HG03108 (cell line): Measurements from ENCODE around the gene COLQ.
"Not testable (repeated sequence)": the region's sequence is repeated elsewhere in the genome, so short reads cannot be mapped to it uniquely, and the experiment has no call there.

Source experiments
- ATAC-seq: cut with Tn5 transposase; IDR thresholded peaks from one replicate; pipeline ENCODE4 v1.9.1; 2021; ENCODE audit warnings: moderate library complexity; ENCODE audit not compliant: unreplicated experiment

Gene COLQ

DNA sequence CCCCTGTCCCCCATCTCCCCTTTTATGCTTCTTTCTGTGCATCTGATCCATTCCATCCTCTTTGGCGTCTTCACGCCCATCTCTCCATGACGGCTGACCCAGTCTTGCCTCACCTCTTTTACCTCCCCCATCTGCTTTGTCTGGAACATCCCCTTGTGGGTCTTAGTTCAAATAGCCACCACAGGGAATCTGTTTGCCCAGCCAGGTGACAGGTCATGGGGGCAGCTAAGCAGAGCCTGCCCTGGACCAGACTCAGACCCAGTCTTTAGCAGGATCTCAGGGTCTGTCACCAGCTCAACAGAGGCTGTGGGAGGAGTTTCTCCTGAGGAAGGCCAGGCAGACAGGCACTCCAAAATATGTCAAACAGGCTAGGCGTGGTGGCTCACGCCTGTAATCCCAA, 28.1 kb downstream of the COLQ start:
- no peak for ATAC-seq

DNA sequence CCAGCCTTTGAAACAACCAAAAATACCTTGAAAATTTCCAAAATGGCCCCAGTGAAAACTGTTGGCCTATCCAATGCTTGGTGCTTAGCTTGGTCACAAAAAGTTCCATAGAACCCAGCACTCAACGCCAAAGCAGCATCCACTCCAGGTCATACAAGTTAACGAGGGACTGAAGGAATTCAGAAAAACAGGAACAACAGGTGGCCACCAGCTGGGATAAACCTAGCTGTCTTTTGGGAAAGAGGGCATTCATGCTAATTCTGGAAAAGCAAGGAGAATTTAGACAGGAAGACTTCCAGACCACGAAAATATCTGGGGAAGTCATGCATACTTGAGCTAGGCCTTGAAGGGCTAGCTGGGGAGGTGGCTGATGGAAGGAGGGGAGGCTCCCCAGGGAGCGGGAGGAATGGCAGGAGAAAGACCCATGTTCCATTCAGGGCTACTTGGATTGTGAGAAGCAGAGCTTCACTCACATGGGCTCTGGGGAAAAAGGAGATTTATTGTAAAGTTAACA, 28.6 kb downstream of the COLQ start:
- ATAC-seq: no peak

DNA sequence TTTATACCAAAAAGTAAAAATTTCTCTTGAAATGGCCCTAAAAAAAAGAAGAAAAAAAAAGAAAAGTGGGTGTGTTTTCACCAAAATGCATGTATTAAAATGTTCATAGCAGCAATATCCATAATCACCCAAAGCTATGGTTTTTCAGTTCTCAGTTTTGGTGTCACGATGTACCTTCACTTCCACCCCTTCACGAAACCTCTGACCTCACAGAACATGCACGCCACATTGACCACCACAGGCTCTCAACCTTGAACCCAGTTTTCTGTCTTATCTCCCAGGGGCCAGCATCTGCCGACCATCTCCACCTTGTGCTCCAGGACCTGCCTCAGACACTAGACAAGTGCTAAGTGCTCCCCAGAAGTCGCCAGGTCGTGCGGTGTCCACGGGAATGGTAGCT, 30.4 kb downstream of the COLQ start:
- ATAC-seq: no peak

DNA sequence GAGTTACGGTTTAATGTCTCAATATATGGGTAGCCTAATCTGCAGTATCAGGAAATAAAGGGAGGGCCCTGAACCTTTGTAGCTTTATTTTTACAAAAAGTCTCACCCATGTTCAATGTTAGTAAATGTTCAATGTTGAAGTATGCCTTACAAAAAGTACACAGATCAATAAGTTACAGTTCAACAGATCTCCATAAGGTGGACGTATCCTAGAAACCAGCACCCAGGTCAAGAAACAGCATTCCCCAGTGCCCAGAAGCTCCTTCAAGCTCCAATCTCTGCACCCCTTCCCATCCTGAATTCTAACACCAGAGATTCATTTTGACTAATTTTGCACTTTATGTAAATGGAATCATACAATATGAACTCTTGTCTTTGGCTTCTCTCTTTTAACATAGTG, 31.3 kb downstream of the COLQ start:
- ATAC-seq: no peak

DNA sequence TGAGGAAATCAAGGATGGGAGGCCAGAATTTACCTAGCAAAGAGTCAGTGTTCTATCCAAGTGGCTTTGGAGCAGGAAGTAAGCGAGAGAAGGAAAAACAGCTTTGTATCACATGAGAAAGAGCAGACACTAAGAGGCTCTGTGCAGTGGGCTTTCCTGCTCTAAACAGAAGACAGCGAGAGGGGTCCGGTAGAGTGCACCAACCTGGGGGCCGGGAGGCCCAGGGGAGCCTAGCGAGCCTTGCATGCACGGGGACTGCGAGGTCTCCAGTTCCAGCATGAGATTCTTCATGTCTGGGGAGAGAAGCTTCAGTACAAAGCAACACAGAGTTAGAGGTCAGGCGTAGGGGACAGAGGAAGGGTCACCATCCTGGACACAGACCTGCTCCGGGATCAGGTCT, 33.5 kb downstream of the COLQ start:
- ATAC-seq: no peak

DNA sequence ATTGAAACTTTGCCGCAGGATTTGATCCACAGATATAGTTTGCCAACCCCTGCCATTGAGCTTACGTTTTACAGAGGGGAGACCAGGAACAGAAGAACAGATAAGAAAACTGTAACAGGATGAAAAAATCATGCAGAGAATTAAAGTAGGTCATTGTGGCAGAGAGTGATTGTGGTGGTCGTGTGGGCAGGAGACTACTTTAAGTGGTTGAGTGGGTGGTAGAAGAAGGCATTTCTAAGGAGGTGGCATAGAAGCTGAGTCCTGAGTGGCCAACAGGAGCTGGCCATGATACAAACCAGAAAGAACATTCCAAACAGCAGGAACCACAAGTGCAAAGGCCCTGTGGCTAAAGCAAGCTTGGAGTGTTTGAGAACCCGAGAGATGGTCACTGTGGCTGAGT, 34.5 kb downstream of the COLQ start:
- no peak for ATAC-seq

DNA sequence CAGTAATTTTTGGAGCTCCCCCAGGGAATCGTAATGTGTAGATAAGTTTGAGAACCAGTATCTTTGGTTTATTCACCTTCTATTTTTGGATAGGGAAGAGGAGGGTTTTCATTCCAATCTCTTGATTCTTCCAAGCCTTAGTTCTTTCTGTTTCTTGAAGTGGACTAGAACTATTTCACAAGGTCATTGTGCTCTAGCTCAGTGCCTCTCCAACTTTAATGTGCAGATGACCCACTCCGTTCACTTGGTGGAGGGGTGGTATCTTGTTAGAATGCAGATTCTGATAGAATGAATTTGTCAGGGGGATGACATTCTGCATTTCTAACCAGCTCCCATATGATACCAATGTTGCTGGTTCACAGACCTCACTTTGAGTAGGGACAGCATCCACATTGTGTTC, 35.5 kb downstream of the COLQ start:
- no peak for ATAC-seq

DNA sequence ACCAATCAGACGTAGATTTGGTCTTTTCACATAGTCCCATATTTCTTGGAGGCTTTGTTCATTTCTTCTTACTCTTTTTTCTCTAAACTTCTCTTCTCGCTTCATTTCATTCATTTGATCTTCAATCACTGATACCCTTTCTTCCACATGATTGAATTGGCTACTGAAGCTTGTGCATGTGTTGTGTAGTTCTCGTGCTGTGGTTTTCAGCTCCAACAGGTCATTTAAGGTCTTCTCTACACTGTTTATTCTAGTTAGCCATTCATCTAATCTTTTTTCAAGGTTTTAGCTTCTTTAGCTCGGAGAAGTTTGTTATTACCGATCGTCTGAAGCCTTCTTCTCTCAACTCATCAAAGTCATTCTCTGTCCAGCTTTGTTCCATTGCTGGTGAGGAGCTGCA, 37.0 kb downstream of the COLQ start:
- ATAC-seq: not testable (repeated sequence)

DNA sequence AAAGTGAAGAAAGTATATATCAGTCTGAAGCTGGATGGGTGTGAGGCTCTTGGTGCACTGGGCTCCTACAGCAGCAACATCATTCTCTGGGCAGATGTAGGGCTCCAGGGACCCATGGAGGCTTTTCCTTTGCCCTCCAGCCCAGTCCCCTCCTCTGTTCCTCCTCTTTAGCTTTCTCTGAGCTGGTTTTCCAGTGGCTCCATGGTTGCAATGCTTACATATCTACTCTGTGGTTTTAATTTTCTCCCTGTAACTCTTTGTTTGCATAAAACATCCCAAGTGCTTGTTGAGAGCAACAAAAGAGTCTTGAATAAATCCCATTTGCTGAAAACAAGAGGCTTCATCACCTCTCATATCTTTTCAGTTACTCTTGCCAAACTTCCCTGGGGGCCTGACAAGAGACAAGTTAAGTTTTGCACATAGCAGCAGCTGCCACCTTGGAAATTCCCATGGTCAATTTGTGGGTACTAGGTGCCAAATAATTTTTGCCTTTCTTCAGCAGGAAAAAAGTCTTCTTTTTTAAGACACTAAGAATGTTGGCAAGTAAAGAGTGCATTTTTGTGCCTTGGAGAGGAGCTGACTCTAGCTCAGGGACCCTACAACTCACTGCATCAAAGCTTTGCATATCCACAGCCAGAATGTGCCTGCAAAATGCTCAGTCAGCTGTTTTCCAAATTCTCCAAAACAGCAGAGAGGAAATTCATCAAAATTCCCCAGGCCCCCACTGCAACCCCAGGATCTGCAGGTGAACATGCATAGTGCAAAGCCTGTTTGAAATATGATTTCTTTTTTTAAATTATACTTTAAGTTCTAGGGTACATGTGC, 41.9 kb downstream of the COLQ start:
- ATAC-seq: no peak

DNA sequence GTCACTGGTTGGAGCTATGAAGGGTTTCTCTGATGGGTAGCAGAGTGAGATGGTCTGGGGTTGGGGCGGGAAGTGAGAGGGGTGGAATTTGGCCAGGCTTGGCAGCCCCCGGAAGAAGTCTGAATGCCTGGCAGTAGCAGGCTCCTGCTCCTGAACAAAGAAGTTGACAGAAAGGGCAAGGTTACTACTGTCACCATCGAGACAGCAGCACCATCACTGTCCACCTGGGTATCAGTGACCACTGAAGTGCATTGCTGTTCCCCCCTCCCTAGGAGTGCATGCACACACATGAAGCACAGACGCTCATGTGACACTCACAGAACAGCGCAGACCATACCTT, 42.9 kb downstream of the COLQ start:
- no peak for ATAC-seq

DNA sequence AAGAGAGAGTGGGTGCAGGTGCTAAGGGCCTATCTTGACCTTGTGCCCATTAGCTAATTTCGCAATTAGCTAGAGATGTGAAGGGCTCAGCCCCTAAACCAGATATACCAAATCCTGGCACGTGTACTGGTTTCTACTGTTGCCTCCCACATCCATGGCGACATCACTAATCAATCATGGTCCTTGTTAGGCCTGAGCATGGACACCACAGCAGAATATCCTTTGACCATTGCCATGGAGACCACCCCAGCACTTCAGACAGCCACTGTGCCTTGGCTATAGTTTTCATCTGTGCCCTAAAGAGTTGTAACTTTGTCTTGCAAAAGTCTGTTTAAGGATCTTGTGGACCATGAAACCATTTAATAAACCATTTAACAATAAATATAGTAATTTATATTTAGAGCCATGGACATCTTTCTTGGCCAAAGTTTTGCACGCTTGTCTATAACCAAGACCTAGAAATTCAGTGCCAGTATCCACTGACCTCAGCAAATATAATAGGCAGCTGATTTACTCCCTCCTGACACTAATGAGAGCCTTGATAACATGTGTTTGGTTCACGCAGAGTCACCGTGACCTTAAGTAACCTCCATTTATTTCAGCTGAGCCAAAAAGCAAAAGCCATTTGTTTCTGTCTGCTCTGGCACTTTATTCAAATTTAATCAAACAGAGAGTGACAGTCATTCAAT, 43.4 kb downstream of the COLQ start:
- no peak for ATAC-seq

DNA sequence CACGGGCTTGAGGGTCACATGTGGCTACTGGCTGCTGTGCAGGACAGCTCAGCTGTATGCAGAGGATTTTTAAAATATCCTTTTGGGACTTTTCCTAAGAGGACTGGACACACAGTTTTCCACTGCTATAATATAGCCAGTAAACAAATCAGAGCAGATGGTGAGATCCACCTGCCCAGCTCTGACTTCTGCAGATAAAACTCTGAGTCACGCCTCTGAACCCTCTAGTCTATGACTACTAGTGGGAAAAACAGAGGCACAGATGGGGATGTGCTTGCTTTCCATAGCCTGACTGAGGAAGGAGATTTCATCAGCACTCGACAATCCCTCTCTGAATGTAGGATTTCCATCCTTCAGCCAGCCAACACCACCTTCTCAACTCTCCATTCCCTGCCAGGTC, 45.1 kb downstream of the COLQ start:
- no peak for ATAC-seq

DNA sequence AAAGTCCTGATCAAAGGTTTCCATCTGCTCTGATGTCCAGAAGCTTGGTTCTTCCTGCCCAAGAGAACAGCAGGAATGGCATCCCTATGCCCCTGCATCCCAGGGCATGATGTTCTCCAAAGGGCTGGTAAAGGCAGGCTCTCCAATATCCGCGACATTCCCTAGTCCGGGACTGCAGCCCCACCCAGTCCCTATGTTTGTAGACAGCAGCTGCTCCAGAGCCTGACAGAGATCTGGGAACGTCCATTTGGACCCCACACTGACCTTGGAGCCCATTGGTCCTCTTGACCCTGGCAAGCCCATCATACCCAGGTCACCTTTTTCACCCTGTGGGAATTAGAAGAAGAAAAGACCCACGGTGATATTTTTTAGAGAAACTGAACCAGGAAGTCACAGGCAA, 46.3 kb downstream of the COLQ start:
- ATAC-seq: no peak

DNA sequence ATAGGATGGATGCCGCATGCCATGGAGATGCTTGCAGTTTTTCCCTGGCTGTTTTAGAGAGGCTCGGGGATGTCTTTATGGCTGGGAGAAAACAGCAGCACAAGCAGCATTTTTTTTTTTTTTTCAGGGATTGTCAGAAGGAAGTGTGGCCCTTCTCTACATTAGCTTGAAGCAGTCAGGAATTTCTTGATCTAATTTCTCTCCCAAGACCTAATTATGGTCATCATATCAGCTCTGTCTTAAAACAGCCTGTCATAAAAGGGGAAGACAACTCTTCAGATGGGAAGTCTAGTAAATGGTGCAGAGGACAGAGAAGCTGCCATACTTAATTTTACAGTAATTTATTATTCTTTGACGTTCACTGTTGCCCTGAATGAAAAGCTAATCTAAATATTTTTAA, 49.6 kb downstream of the COLQ start:
- no peak for ATAC-seq

DNA sequence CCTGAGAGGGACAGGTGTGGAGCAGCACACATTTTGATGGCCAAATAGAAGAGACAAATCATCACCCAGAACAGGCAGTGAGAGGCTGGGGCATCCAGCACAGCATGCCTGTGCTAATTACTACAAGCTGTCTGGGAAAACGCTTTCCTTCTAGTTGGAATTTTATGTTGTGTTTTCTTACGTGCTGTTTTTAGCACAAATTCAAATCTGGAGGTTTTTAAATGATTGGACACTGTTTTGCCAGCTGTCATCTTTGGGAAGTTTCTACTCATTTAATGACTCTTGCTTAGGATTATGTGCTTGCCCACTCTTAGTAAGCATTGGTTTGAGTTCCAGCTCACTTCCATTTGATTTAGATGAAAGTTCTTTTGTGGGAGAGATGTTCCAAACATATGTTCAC, 50.7 kb downstream of the COLQ start:
- no peak for ATAC-seq

DNA sequence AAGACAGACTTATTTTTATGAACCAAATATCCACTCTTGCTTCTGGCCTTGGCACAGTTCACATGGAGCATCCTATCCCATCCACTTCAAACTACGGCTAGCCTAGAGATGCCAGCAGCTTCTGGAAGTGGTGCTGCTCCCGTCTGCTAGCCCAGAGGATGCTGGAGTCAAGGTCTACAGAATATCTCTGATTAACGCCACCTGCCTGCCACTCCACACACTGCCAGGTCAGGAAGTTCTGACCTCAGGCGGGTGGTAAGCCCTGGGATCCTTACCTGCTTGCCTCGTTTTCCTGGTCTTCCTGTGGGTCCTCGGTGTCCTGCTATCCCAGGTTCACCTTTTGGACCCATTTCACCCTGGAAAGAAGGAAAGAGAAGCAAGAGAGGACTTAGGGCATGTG, 51.2 kb downstream of the COLQ start:
- no peak for ATAC-seq

DNA sequence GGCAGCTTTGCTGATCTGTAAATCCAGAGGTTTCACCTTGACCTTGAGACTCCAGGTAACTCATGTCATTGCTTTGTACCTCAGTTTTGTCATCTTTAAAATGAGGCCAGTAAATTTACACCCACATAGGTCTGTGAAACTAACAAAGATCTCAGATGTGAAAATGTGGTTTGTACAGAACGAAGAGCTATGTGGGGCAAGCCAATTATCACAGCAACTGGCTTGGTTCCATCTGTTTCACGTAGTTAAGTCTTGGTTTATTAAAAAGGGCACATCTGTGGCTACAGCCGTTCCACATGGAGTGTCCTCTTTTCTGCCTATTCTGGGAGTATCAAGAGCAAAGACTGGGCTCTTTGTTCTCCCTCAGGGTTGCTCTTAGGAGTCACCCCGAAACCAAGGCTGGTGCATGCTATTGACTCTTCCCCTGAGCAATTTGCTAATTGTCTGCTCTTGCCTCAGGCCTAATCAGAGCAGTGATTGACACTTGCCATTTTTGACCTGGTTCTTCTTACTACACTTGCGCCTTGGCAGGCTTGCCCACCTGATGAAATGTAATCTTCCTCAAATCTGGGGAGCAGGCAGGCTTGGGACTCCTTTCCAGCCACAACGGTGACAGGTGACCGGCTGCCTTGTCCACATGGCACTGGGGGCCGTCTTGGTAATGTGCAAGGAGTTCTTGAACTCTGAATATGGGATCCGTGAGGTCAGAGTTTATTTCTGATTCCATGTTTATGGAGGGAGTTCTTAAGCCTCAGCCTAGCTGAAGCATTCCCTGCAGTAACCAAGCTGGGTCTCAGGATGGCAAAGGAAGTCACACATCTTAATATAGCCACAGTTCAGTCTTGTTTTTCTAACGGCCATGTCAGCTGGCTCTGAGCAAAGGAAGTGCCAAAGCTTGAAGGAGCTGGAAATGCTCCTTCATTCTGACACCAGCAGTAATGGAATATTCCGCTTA, 54.0 kb downstream of the COLQ start:
- ATAC-seq: no peak

DNA sequence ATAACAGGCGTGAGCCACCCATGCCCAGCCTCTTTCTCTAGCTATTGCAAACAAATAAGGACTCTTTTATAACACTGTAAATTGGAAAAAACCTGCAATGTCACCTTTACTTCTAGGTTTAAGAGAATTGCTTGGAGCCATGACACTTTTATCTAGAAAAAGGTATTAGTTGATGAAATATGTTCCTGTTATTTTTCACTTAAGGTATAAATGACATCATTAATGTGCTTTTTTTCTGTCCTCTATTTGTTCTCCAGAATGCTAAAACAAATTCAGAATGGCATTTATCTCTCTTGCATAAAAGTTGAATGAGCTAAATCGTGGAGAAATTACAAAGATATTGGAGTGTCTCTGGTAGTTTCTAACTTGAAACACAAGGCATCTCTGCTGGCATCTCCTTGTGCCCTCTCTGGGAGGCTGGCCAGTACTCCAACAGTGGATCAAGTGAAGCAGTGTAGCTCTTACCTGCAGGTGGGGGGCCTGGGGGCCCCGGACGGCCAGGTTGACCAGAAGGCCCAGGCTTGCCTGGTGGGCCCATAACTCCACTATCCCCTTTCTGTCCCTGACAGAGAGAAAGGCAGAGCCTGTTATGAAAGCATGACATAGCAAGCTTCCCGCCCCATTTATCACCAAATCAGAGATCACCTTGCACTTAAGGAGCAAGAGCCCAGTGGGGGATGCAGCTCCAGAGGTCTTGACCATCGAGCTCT, 55.5 kb downstream of the COLQ start:
- ATAC-seq: no peak

DNA sequence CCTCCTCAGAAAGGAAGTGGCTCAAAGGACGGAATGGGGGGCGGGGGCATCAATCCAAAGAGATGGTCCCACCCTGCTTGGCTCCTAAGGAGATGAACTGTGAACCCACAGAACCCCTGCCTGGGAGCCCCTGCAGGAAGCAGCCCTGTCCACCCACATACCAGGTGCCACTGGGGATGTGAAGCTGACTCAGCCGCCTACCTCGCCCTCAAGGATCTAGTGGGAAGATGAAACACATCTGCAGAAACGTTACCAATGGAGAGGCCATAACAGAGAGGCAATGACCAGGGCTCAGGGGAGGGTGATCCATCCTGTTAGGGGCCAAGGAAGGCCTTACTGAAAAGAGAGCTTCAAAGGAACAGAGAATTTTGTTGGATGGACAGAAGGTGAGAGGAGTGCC, 59.1 kb downstream of the COLQ start:
- no peak for ATAC-seq

DNA sequence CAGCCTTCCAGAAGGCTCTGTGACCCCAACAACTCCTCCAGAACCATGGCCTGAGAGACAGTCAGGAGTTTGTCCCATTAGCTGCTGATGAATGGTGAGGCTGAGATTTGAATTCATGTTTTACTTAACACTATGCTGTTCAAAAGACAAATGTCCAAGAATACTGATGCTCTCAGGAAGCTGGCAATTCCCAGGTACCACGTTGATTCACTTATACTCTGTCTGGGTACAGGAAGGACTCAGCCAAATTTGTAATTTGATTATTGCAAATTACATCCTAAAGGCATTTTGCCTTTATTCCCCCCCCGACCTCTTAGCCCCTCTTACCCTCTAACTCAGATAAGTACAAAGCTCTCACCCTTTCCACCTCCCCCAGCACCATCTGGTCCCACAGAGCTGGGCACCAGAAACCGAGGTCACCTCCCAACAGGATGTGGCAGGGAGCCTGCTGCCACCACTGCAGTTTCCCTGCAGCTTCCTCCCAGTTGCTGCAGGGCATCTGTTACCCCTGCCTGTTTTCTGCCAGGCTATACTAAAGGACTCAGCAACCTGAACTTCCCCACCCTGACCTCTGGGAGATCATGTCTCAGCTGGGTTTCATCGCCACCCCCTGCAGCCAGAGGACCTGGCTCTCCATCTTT, 60.5 kb downstream of the COLQ start:
- no peak for ATAC-seq
